Subcutaneous adipose tissue (tissue), 4 donors: ENCODE results near the gene ZNF608. TPM values are rescaled to one million over a fixed set of nuclear protein-coding genes. Genes with fewer than 3 reads are reported as not detected.

Experiments used
- total RNA-seq, 4 donors: library from RNA; depleted of rRNA; stranded (reverse); fragments of >200 nt; gene quantifications; one replicate each; pipeline ENCODE4 v1.1.0, GENCODE V29; 2016
- TF ChIP-seq, protein P1 (sequence below): fragments of 450-650 bp; IDR thresholded peaks from one replicate; pipeline ENCODE4 v1.5.1; 2016; ENCODE audit warnings: low read depth, mild to moderate bottlenecking, control low read depth, antibody characterized with exemption, moderate library complexity

ZNF608 gene
- total RNA-seq, 4 donors from 2014 or later = 8.0 to 17.2 (median 10.8) TPM

DNA sequence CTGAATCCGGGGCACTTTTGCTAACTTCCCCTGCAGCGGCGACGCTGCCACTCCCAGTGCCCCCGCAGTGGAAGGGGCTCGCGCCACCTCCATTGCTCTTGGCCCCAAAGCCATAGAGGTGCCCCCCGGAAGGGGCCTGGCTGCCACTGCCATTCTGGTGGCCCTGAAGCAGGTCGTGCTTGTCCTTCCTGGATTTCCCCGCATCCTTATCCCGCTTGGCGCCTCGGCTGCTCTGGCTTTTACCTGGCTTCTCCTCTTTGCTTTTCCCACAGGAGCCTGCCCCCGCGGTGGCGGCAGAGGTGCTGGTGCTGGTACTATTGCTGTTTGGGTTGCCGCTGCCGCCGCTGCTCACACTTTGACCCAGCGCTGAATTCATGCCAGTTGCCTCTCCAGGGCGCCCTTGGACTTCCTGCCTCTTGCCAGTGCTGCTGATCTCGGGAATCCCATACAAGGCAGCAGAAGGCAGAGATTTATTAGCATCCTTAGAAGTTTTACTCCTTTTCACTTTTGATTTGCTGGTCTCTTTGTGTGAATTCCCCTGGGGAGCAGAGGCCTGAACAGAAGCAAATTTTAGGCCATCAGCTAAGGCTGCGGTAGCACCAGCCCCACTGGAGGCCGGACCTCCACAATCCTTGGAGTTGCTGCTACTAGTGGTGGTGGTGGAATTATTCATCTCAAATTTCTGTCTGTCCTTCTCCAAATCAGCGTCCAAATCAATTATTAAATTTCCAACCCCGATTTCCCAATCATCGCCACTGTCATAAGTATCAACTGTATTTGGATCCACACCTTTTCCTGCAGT, 2.1 kb downstream of the ZNF608 start:
- TF ChIP-seq, protein P1, sequence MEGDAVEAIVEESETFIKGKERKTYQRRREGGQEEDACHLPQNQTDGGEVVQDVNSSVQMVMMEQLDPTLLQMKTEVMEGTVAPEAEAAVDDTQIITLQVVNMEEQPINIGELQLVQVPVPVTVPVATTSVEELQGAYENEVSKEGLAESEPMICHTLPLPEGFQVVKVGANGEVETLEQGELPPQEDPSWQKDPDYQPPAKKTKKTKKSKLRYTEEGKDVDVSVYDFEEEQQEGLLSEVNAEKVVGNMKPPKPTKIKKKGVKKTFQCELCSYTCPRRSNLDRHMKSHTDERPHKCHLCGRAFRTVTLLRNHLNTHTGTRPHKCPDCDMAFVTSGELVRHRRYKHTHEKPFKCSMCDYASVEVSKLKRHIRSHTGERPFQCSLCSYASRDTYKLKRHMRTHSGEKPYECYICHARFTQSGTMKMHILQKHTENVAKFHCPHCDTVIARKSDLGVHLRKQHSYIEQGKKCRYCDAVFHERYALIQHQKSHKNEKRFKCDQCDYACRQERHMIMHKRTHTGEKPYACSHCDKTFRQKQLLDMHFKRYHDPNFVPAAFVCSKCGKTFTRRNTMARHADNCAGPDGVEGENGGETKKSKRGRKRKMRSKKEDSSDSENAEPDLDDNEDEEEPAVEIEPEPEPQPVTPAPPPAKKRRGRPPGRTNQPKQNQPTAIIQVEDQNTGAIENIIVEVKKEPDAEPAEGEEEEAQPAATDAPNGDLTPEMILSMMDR = no peak

DNA sequence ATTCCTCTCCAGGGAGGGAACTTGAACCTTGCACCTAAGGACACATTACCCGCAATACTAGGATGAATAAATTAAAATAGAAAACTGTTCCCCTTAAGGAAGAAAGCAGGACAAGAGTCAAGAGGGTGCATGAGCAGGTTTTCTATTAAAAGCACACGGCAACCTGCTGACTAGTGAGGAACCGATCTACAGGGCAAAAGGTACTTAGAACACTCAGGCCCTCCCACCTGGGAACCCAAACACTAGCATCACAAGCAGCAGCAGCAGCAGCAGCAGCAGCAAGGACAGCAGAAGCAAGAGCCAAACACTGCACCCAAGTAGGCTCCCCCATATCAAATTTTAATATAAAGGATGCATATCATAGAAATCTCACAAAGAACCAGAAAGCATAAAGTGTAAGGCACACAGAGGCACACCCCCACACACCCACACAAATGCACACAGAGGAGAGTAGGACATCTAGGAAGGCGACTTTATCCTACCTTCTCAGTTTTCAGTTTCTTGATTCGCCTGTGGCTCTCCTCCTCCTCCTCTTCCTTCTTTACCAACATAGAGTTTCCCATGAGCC, 2.8 kb downstream of the ZNF608 start:
- TF ChIP-seq, protein P1 = no peak

DNA sequence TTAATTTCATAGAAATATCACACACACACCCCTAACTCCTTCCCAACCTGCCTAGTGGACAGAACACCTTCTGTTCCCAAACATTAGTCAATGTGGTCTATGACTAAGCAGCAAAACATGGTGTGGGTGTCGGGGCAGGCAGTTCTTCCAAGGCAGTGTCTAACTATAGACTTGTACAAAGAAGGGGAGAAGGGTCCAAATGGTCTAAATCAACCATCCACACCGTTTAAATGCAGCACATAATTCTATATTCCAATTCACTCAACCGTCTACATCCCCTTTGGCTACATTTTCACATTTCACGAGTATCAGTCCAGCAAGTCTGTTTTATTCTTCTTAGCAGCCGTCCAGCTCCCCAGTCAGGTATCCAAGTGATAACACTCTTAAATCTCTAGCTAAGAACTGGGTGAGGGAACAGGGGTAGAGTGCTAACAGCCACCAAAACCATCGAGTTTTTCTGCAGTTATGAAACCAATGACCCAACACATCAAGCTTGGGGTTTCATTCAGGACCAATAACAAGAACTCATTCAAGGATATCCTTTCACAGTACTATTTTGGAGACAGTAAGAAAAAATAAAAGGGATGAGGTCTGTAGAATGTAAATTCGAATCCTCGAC, 3.3 kb downstream of the ZNF608 start:
- TF ChIP-seq, protein P1 = no peak

DNA sequence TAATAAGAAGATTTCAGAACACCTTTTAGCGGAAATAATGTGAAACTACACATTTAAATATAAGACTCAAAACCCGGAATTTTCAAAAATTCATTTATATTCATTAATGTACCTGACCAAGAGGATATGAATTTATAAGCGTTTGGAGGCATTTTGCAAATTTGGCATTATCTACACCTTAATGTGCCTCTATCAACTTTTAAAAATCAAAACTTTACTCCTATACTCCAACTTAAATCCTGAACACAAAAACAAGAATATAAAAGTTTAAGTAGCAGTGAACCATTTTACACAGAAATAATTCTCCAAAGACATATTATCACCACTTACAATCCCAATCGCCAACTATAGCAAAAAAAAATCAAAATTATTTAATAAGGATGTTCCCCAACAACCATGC, 3.9 kb downstream of the ZNF608 start:
- TF ChIP-seq, protein P1 = no peak

DNA sequence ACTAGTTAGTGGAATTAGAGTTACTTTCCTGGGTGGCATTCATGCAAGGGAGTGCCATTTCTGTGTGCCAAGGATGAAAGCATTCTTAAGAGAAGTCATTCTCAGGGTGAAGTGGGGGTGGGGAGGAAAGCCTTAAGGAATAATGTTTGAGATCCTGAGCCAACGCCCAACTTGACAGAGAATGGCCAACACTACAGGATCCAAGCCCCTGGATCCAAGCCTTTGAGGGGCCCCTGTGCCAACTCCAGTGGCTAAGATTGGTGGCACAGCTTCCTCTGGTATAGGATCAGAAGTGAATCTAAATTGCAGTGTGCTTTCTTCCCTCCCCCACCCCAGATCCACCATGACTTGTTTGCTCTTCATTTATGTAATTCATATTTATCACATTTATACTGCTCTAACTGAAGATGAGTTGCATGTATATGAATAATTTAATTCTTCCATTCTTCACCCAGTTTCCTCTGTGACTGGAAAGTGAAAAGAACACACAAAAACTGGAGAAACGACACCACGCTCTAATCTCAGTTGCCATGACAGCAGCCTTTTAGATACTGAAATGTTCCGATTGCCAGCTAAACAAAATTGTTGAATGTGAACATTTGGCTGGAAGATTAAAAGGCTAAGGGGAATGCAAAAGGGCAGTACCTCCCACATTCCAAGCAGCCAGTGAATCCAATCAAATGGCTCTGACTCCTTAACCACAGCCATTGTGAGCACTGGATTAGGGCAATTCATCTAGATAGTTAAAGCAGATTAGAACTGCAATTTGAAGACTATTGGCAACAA, 4.5 kb downstream of the ZNF608 start:
- TF ChIP-seq, protein P1 = no peak

DNA sequence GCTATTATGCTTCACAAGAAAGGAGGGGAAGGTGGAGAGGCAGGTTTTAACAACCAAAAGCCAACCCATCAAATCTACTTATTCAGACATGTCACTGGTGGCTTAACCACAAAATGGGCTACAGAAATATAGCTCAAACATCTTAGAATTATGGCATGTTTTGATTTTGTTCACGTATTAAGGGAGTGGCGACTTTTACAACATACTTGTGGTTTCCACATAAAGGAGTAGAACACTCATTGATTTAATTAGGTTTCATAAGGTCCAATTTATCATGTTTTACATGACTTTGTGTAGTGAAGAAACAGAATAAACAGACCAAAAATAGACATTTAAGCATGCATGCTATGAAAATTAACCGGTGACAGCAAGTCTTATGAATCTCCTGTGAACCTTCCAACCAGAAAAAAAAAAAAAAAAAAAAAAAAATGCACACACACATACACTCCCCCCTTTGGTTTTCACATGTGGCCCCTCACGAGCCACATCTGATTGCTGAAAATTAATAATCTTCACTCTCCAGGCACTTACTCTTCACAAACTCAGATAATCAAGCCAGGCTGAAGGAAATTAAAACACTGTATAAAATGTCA, 5.4 kb downstream of the ZNF608 start:
- TF ChIP-seq, protein P1 = no peak

DNA sequence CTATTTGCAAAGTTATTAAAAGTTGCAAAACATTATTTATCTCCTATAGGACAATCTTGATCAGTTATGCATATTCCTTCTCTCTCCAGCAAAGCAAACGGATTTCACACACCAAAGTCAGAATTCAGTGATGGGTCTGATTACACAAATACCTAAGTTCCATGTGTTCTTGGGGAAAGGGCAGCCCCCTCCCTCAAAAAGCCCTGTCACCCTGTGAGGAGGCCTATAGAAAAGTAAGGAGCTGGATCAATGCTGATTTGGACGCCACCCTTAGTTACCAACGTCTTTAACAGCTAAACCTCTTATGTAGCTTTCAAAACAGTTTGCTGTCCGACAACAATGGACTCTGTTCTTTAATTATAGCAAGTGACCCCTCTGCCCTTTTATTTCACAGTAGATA, 6.4 kb downstream of the ZNF608 start:
- TF ChIP-seq, protein P1 = no peak
